Hippocampal formation (tissue), 2 donors: ENCODE results near the gene SHCBP1.

ENCODE experiments used
- DNase-seq, 2 donors: peaks; one replicate each; lab custom pipeline; 2025; lab: John Stamatoyannopoulos, UW

Gene SHCBP1

DNA sequence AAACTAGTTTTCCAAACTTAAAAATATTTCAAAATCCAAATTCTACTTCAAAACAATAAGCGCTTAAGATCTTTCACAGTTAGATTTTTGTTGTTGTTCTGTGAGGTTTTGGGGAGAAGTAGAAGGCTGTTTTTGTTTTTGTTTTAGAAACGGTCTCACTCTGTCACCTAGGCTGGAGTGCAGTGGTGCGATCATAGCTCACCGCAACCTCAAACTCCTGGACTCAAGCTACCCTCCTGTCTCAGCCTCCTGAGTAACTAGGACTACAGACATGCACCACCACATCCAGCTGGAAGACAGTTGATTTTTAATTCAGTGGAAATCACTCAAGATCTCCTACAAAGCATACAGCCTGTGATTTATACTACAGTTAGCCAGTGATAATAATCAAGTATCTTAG, 2.7 kb downstream of the SHCBP1 start:
- DNase-seq, result no peak

DNA sequence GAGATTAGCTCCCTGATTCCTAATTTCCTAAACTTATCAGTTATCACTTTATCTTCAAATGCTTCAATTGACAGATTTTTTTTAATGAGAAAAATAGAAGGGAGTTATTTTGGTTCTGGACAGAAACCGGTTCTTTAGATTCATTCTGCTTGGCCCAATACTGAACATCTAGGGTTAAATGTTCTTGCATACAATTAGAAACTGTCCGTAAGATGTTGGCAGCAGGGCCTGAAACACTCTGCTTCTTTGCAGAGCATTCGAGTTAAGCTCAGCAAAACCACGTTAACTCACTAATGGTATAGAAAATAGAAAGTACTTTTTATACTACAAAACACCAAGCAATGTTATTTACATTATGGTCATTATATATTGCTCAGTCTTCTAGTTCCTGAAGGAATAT, 7.2 kb downstream of the SHCBP1 start:
- no peak for DNase-seq

DNA sequence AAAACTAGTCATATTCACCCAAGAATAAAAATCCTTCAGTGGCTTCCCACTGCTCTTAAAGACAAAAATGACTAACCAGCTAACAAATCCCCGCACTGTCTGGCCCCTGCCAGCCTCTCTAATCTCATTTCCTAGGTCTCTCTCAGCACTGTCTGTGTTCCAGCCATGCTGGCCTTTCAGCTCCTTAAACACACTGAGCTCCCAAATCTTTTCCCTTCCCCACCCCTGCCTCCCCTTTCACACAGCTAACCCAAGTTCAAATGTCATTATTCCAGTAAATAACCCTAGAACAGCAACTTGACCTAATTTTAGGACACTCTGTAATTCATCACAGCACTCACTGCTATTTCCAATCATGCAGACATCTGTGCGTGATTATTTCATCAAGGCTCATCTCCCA, 7.8 kb downstream of the SHCBP1 start:
- no peak for DNase-seq

DNA sequence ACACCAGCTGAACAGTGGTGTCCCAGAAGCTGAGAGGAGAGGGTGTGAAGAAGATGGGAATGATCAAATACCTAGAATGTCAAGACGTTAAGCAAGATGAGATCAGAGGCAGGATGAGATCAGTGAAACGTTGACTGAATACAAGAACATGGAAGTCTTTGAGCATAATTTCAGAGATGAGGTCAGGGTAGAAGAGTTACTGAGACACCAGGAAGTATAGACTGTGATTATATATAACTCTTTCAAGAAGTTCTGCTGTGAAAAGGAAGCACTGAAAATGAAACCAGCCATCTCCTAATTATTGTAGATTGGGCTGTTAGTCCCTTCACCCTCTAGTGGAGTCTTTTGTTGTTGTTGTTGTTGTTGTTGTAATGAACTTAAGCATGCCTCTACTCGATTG, 9.1 kb downstream of the SHCBP1 start:
- DNase-seq, result no peak

DNA sequence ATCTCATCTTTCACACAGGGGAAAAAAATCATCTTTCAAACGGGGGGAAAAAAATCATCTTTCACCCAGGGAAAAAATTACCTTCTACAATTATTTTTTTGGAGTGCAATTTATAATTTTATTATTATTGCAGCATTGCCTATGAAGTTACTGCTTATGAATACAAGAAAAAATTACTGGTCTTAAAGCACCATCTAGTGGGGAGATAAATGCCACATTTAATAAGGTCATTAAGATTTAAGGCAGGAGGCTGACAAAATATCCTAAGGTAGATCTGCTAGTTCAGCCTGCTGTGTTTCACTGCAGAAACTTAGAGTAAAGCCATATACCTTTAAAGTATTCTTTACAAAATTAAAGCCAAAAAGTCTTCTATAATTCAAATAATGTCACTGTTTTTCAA, 13.7 kb downstream of the SHCBP1 start:
- DNase-seq, result peak in 1 of 2 donors; percentile 43

DNA sequence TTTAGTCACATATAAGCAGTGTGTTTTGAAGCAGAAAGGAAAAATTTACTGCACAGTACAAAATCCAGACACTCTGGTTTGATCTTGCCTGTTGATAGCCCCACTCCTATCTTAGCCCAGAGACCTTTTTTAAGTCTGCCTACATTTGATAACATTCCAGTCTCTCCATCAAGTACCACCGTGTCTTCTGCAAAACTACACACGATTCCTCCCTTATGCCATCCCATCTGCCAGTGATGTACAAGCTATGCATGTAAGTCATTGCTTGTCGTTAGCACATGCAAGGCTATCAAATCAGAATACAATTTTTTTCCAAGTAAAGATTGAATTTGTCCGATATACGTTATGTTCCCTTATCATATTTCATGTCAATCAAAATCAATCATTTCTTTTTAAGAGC, 14.9 kb downstream of the SHCBP1 start:
- DNase-seq, result no peak

DNA sequence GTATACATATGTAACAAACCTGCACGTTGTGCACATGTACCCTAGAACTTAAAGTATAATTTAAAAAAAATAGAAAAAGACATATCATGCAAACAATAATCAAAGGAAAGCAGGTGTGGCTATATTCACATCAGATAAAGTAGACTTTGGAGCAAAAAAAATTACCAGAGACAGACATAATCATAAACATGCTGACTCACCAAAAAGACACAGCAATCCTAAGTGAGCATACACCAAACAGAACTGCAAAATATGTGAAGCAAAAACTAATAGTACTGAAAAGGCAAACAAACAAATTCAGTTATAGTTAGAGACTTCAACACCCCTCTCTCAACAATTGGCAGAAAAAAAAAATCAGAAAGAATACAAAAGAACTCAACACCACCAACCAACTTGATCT, 29.9 kb downstream of the SHCBP1 start:
- DNase-seq, result no peak

DNA sequence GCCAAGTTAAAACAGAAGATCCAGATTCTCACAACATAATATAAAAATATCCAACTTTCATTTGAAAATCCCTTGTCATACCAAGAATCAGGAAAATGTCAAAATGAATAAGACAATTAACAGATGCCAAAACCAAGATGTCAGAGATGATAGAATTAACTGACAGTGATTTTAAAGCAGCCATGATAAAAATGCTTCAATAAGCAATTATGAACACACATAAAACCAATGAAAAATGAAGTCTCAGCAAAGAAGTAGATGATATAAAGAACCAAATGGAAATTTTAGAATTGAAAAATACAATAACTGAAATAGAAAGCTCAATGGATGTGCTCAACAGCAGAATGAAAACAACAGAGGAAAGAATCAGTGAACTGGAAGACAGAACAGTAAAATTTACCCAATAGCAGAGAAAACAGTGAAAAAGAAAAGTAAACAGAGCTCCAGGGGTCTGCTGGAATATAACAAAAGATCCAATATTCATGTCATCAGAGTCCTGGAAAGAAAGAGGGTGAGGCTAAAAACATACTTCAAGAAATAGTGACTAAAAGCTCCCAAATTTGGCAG, 35.1 kb downstream of the SHCBP1 start:
- DNase-seq, result no peak

DNA sequence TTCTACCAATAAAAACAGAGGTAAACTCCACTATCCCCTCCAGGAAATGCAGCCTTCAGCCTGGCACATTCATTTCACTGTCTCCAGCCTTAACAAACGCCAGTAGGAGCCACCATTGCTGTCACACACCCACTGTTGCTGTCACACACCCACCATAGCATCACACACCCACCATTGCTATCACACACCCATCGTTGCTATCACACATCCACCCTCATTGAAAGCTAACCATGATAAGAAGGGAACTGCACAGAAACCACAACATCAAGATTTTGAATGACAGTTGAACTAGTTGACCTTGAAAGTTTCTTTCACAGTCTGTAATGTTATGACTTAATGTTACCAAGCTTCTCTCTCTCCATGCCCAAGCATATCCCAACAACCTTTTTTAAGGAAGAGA, 38.1 kb downstream of the SHCBP1 start:
- DNase-seq, result no peak

DNA sequence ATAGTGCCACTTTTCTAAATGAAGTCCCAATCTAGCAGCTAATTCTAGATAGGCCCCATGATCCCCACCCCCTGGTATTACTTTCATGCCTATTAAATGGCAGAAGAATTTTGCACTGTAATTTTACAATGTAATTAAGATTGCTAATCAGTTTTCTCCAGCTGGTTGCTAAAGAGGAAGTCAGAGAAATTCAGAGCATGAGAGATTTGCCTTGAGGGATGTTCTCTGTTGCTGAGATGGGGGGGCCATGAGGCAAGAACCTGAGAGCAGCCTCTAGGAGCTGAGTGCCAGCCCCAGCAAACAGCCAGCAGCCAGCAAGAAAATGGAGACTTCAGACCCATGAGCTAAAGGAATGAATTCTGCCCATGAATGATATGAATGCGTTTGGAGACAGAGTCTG, 38.9 kb downstream of the SHCBP1 start:
- DNase-seq, result no peak

DNA sequence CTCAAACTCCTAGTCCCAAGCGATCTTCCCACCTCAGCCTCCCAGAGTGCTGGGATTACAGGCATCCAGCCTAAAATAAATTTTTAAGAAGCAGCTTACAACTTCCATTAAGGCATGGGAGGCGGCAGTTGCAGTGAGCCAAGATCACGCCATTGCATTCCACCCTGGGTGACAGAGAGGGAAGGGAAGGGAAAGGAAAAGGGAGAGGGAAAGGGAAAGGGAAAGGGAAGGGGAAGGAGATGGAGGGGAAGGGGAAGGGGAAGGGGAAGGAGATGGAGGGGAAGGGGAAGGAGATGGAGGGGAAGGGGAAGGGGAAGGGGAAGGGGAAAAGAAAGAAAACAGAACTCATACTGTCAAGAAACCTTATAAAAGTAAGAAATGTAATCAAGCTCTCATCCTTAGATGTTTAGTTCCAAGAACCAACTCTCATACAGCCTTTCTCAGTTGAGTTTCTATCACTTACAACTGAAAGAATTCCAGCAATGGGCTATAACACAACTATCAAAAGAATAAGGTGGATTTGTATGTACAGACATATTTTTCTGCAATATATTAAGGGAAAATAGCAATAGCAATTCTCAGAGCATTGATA, 43.1 kb downstream of the SHCBP1 start:
- DNase-seq, result no peak

DNA sequence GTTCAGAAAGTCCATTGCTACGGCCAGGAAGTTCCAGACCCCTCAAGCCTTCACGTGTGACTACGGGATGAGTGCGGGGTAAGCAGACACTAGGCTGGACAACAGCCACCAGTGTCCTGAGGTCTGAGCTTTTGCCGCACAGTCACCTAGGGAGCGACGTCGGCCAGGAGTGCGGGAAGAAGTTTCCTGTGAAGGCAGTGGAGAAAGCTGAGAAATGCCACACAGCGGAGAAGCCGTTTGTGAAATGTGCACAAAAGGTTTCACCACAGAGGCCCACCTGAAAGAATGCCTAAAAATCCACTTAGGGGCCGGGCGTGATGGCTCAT, 47.4 kb downstream of the SHCBP1 start:
- DNase-seq, result no peak

DNA sequence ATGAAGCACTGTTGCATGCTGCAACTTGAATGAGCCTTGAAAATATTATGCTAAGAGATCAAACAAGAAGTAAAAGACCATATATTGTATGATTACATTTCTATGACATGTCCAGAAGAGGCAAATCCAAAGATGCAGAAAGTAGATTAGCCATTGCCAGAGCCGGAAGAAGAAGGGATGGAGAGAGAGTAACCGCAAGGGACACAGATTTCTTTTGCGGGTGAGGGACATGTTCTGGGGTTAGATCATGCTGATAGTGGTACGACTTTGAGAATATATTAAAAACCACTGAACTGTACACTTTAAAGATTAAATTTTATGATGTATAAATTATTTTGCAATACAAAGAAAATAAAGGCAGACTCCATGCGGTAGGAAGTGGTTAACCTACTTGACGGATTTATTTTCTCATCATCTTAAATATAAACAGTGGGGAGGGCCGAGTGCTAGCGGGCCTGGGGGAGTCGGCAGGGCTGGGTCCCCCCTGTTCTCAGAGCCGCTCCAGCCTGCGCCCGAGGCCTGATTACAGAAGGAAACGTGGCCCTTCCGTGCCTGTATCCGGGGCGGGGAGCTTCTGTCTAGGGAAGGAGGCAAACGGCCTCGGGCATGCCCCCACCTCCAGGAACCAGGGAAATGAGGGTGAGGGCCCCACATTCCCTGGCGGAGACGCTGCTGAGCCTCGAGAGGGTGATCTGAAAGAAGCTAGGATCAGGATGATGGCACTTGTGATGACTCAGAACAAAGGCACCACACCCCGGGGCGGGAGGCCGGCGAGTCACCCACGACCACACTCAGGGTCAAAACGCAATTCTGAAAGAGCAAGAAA, 48.0 kb downstream of the SHCBP1 start:
- DNase-seq, result no peak

DNA sequence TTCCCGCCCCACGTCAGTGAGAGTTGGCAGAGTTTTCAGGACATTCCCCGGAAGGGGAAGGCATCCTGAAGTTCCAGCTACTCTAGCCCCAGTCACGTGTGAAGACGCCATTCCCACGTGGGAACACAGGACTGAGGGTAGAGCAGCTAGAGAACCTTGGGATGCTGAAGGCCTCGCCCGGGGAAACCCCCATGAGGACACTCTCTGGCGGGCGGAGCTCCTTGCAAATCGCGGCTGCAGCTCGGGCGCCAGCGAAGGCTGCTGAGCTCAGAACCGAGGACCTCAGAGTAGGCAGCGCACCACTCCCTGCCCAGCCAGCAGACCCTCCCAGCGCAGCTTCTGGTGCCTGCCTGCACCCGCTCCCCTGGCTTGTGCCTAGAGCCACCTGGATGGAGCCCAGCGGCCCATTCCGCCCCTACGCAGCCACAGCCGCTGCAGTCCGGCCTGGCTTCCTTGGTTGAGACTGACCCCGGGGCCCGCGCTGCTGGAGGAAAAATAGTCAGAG, 51.9 kb downstream of the SHCBP1 start:
- DNase-seq, result no peak

DNA sequence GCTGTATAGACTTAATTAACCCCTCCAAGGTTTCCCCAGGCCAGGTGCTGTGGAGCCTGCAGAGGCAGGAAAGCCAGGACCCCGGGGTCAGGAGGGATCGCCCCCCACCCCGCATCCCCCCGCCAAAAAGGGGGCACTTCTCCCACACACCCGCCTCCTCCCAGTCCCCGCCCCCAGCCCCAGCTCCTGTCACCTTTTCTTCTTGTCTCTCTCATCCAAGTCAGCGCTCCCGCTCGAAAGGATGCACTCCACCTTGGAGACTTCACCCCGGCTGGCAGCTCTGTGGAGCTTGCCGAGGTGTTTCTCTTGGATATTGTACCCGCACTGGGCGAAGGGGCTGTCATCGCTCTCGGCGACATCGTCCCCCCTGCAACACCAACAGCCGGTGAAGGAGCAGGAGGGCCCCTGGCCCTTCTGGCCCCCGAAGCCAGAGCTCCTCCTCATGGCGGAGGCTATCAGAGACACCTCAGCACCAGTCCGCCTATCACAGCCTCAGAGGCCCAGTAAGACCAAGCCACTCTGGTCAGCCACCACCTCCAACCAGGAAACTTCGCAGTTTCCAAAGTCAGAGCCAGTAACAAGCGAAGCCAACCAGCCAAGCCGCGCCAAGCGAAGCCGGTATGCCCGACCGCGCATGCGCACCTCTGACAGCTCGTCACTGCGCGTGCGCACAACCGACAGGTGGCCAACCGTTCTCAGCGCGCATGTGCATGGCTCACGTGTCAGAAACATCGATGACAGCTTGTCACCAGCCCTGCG, 52.5 kb downstream of the SHCBP1 start:
- no peak for DNase-seq

DNA sequence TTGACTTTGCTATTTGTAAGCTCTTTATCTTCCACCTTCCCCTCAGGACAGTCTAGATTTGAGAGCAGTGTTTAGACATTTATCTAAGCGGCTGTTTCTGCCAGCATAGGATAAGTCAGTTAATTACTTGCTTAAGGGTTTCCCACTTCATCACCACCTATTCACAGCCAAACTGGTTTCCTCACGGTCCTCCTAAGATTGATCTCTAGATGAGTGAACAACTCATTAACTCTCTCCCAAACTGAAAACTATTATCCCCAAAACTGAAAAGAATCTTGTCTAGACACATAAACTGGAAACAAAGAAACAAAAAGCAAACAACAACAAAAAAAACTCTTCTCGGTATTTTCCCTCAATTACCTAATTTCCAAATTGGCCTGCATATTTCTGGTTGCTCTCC, 58.2 kb downstream of the SHCBP1 start:
- no peak for DNase-seq

DNA sequence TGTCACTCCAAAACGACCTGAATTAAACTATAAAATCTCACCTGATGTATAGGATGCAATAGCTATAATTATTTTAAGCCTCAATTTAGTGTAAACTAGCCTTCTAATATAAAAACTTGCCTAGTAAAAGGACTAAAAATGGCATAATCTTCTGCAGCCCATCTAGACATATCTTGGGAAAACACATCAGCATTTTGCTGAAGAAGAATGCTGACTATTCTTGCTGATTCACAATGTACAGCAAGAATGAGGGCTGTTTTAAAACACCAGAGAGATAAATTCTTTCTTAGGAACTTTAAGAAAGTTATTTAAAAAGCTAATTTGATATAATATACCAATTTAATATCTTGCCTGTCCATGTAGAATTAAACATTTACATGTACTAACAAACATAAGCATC, 63.2 kb downstream of the SHCBP1 start:
- no peak for DNase-seq

DNA sequence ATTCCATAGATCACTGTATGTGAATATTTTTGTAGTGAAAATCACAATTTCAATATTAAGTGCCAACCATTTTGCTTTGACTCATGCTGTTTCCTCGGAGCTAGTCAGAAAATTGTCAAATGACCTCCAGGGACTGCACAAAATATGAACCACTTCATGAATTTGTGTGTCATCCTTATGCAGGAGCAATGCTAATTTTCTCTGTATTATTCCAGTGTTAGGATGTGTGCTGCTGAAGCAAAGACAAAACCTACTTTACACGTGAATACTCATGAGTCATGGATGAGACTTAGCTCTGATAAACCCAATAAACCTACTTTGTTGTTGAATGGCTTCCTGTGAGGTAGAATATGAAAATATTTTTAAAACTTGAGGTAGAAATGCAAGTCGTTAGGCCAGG, 65.2 kb downstream of the SHCBP1 start:
- DNase-seq, result no peak

DNA sequence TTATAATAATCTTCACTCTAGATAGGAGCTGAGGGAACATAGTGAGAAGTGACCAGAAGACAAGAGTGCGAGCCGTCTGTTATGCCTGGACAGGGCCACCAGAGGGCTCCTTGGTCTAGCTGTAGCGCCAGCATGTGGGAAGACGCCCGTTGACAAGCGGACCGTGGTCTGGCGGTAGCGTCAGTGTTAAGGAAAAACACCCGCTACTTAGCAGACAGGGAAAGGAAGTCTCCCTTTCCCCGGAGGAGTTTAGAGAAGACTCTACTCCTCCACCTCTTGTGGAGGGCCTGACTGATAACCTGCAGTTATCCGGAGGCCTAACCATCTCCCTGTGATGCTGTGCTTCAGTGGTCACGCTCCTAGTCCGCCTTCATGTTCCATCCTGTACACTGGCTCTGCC, 66.7 kb downstream of the SHCBP1 start:
- peak; percentile 7 to 19 for DNase-seq

DNA sequence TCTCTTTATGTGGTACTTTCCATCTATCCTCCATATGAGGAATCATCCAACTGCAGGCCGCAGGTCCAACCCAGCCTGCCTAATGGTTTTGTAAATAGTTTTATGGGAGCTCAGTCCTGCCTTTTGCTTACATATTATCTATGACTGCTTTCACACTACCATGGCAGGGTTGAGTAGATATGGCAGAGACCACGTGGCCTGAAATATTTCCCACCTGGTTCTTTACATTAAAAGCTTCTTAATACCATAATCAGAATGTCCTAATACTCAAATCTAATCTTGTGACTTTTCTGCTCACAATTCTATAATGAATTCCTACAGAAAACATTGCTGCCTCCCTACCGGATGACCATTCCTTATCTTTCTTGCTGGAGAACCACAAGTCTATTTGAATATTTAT, 71.7 kb downstream of the SHCBP1 start:
- DNase-seq, result no peak
